Suprapubic skin (tissue), 4 donors: ENCODE data around the gene HDLBP. TPM values are rescaled to one million over a fixed set of nuclear protein-coding genes. Genes with fewer than 3 reads are reported as not detected.

Experiments
- DNase-seq, 2 donors: peaks; one replicate each; pipeline ENCODE4 v3.0.0-alpha.2; 2019; ENCODE audit warnings: low spot score in 2 of 2
- H3K27ac ChIP-seq: fragments of 200-600 bp; sonication (generic); one replicate; pipeline ENCODE4 v1.5.1; 2019
- H3K27me3 ChIP-seq: fragments of 200-600 bp; sonication (generic); one replicate; pipeline ENCODE4 v1.5.1; 2019
- H3K36me3 ChIP-seq: fragments of 200-600 bp; sonication (generic); one replicate; pipeline ENCODE4 v1.5.1; 2019
- H3K4me1 ChIP-seq: fragments of 200-600 bp; sonication (generic); one replicate; pipeline ENCODE4 v1.5.1; 2019
- H3K4me3 ChIP-seq: fragments of 200-600 bp; sonication (generic); one replicate; pipeline ENCODE4 v1.5.1; 2019; ENCODE audit warnings: mild to moderate bottlenecking
- H3K9me3 ChIP-seq: fragments of 200-600 bp; sonication (generic); one replicate; pipeline ENCODE4 v1.5.1; 2019
- EP300 ChIP-seq: sonication (generic); formaldehyde crosslinking; IDR thresholded peaks from one replicate; pipeline ENCODE4 v1.6.1; 2017; ENCODE audit warnings: antibody characterized with exemption
- POLR2A ChIP-seq, 2 donors: fragments of 450-650 bp; IDR thresholded peaks; one replicate each; pipeline ENCODE4 v1.6.1; 2017; ENCODE audit warnings: antibody characterized with exemption in 2 of 2, mild to moderate bottlenecking in 2 of 2, moderate library complexity in 2 of 2
- POLR2AphosphoS5 ChIP-seq, 3 donors: sonication (generic); formaldehyde crosslinking; IDR thresholded peaks; one replicate each; pipeline ENCODE4 v1.6.1; 2017; ENCODE audit warnings: antibody characterized with exemption in 3 of 3
- WGBS: methylation state at CpG from one replicate; pipeline ENCODE4 v1.1.5; 2018; 5-methylcytosine and 5-hydroxymethylcytosine counted together
- total RNA-seq, 4 donors: library from RNA; depleted of rRNA; stranded (reverse); fragments of >200 nt; gene quantifications; one replicate each; pipeline ENCODE4 v1.1.0, GENCODE V29; 2016
- TF ChIP-seq, protein P1 (sequence below), 2 donors: fragments of 200-600 bp in 1 of 2; fragments of 450-650 bp in 1 of 2; sonication (generic) in 1 of 2; IDR thresholded peaks; one replicate each; pipeline ENCODE4 v1.5.1; 2016 to 2019; ENCODE audit warnings: antibody characterized with exemption in 2 of 2, mild to moderate bottlenecking in 1 of 2, moderate library complexity in 1 of 2

The HDLBP gene
- total RNA-seq, 4 donors from 2014 or later, result 263 to 400 (median 287) TPM

DNA sequence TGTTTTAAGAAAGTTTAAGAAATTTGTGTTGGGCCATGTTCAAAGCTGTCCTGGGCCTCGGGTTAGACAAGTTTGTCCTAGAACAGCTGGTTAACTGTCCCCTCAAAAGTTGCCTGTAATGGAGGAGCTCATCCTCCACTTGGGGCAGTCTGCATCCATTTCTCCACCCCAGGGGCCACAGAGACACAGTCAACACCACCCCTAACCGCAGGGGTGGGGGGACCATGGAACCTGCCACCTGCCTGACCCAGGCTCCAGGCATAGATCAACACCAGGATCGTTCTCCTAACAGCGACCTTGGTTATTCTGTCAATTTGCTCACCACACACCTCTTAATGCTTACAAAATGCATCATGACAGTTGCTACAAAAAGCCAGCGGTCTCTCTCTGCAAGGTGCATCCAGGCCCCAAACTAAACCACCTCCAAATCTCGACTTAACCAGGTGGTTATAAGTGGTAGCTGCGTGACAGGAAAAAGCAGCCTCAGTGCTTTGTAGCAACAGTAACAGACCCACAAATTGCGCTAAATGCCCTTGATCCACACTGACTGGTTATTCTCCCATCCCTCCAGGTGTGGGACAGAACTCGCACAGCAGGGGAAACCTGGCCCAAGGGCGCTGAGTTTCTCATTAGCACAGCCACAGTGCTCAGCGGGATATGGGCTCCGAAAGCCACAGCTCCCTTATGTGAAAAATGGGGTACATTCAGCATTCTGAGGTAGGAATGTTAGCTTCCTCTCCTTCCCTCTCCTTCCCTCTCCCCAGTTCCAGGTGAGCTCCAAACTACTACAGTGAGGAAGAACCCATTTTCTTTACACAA is 48.0 kb downstream of the HDLBP start:
- Histone ChIP-seq H3K4me1 (peaks cover 37% of the 10 kb centered on the region), H3K36me3 (peaks cover 47% of the 10 kb centered on the region), H3K9me3 (no peaks in the 10 kb centered on the region), H3K27me3 (no peaks in the 10 kb centered on the region), H3K4me3 (no peak overlapping the region), H3K27ac (no peak overlapping the region)
- no peak for DNase-seq
- TF ChIP-seq, protein P1, sequence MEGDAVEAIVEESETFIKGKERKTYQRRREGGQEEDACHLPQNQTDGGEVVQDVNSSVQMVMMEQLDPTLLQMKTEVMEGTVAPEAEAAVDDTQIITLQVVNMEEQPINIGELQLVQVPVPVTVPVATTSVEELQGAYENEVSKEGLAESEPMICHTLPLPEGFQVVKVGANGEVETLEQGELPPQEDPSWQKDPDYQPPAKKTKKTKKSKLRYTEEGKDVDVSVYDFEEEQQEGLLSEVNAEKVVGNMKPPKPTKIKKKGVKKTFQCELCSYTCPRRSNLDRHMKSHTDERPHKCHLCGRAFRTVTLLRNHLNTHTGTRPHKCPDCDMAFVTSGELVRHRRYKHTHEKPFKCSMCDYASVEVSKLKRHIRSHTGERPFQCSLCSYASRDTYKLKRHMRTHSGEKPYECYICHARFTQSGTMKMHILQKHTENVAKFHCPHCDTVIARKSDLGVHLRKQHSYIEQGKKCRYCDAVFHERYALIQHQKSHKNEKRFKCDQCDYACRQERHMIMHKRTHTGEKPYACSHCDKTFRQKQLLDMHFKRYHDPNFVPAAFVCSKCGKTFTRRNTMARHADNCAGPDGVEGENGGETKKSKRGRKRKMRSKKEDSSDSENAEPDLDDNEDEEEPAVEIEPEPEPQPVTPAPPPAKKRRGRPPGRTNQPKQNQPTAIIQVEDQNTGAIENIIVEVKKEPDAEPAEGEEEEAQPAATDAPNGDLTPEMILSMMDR (IDR thresholded peaks at IDR 0.05), result no peak
- TF ChIP-seq POLR2AphosphoS5 (IDR thresholded peaks at IDR 0.05) (no peak), POLR2A (IDR thresholded peaks at IDR 0.05) (no peak), EP300 (no peak)
- WGBS, result 81% methylated on average over 12 of the region's 12 CpGs

DNA sequence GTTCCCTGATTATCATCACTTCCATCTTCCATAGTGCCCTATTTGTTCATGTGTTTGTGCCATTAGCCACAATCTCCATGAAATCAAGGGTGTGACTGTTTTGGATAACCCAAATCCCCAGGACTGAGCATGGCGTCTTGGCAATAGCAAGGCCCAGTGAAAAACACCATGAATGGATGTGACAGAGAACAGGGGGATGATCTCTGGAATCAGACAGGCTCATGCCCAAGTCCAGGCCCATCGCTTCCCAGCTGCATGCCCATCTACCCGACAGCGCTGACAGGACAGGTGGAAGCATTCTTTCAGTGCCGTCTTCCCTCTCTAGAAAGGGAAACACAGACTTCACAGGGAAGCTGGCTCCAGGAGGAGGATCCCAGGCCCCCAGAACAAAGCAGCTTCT is 50.0 kb downstream of the HDLBP start:
- Histone ChIP-seq H3K36me3 (peaks cover 66% of the 10 kb centered on the region), H3K4me3 (no peak overlapping the region), H3K27ac (no peak overlapping the region), H3K4me1 (peaks cover 24% of the 10 kb centered on the region), H3K27me3 (no peaks in the 10 kb centered on the region), H3K9me3 (no peaks in the 10 kb centered on the region)
- 83% methylated on average over 1 of the region's 5 CpGs for WGBS
- no peak for TF ChIP-seq POLR2A (IDR thresholded peaks at IDR 0.05)
- TF ChIP-seq POLR2AphosphoS5 (IDR thresholded peaks at IDR 0.05), result no peak
- TF ChIP-seq EP300, result no peak
- TF ChIP-seq, protein P1 (IDR thresholded peaks at IDR 0.05), result no peak
- DNase-seq, result no peak

DNA sequence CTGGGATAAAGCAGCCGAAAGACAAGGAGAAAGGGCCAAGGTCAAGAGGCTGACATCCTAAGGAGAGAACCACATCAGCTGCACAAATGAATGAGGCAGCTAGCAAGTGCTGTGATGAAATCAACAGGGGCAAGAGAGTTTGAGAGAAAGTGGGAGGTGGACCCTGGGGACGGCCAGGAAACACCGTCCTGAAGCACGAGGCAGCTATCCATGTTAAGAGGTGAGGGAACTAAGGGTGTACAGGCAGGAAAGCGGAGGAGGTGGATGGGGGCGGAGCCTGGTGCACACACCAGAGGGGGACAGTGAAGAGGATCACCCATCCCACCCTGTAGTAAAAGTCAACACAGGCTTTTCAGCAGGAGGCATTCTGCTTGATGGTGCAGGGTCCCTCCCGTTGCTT is 52.4 kb downstream of the HDLBP start:
- Histone ChIP-seq H3K27ac (no peak overlapping the region), H3K27me3 (no peaks in the 10 kb centered on the region), H3K4me1 (no peaks in the 10 kb centered on the region), H3K4me3 (no peak overlapping the region), H3K36me3 (peaks cover 86% of the 10 kb centered on the region), H3K9me3 (no peaks in the 10 kb centered on the region)
- WGBS, result 87% methylated on average over 7 of the region's 7 CpGs
- TF ChIP-seq, protein P1 (IDR thresholded peaks at IDR 0.05), result no peak
- TF ChIP-seq EP300 (no peak), POLR2AphosphoS5 (IDR thresholded peaks at IDR 0.05) (no peak)
- DNase-seq, result no peak

DNA sequence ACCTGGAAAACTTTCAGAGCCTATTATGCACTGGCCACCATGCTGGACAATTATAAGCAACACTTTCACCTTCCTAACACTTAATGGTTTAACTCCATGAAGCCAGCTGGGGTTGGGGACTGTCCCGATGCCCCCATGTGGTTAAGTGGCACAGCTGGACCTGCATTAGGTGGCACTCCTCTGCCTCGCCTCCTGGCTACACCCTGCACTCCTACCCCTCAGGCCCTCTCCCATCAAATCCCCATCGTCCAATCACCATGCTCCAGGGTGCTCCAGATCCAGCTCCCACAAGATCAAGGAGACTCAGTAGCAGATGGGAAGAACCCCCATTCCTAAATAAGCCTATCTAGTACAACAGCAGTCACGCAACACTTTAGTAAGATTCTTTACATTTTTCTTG is 53.8 kb downstream of the HDLBP start:
- 93% methylated on average over 4 of the region's 4 CpGs for WGBS
- Histone ChIP-seq H3K4me3 (no peak overlapping the region), H3K4me1 (no peaks in the 10 kb centered on the region), H3K27me3 (no peaks in the 10 kb centered on the region), H3K27ac (no peak overlapping the region), H3K9me3 (no peaks in the 10 kb centered on the region), H3K36me3 (peaks cover 93% of the 10 kb centered on the region)
- TF ChIP-seq POLR2AphosphoS5 (IDR thresholded peaks at IDR 0.05), result no peak
- TF ChIP-seq POLR2A (IDR thresholded peaks at IDR 0.05), result no peak
- TF ChIP-seq, protein P1 (IDR thresholded peaks at IDR 0.05), result no peak
- TF ChIP-seq EP300, result no peak
- DNase-seq, result no peak

DNA sequence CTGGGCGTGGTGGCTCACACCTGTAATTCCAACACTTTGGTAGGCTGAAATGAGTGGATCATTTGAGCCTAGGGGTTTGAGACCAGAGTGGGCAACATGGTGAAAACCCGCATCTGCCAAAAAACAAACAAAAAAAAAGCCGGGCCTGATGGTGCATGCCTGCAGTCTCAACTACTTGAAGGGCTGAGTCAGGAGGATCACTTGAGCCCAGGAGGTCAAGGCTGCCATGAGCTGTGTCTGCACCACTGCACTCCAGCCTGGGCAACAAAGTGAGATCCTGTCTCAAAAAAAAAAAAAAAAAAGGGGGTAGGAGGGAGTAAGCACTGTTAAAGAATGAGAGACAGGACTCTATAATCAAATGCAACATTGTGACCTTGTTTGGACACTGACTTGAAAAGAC is 54.6 kb downstream of the HDLBP start:
- DNase-seq, result no peak
- WGBS, result 90% methylated on average over 3 of the region's 3 CpGs
- Histone ChIP-seq H3K4me1 (no peaks in the 10 kb centered on the region), H3K36me3 (peaks cover 93% of the 10 kb centered on the region), H3K9me3 (no peaks in the 10 kb centered on the region), H3K27me3 (no peaks in the 10 kb centered on the region), H3K27ac (no peak overlapping the region), H3K4me3 (no peak overlapping the region)
- TF ChIP-seq POLR2A (IDR thresholded peaks at IDR 0.05), result no peak
- no peak for TF ChIP-seq POLR2AphosphoS5 (IDR thresholded peaks at IDR 0.05)
- TF ChIP-seq EP300, result no peak
- TF ChIP-seq, protein P1 (IDR thresholded peaks at IDR 0.05), result no peak
